Activated CD8-positive, alpha-beta memory T cell treated with anti-CD3 and anti-CD28 coated beads, Interleukin-2, amount 10 ng/mL, durations not matched to agents 7 days and 5 days (primary cell): ENCODE measurements around the gene HMCN2. TPM values are rescaled to one million over a fixed set of nuclear protein-coding genes. Genes with fewer than 3 reads are reported as not detected.

ENCODE experiments used
- ATAC-seq: fragments of 150-1000 bp; cut with Tn5 transposase; one replicate; pipeline ENCODE4 v1.10.0; 2021; ENCODE audit warnings: moderate library complexity
- CTCF ChIA-PET: fragments of 350-600 bp; sonication (Branson Sonifier 250); formaldehyde crosslinking; loops from one replicate; lab custom pipeline; 2021; ENCODE audit warnings: antibody characterized with exemption; lab: Charles Lee
- DNase-seq: peaks from one replicate; pipeline ENCODE4 v3.0.0-alpha.2; 2020
- H3K27ac Mint-ChIP-seq: one replicate; pipeline ENCODE4 v1.8.0; 2021; ENCODE audit warnings: mild to moderate bottlenecking, mixed read lengths
- H3K27me3 Mint-ChIP-seq: one replicate; pipeline ENCODE4 v1.8.0; 2021; ENCODE audit warnings: mixed read lengths
- H3K36me3 Mint-ChIP-seq: one replicate; pipeline ENCODE4 v1.8.0; 2021; ENCODE audit warnings: mild to moderate bottlenecking, mixed read lengths
- H3K4me1 Mint-ChIP-seq: one replicate; pipeline ENCODE4 v1.8.0; 2021; ENCODE audit warnings: mixed read lengths
- H3K4me3 Mint-ChIP-seq: one replicate; pipeline ENCODE4 v1.8.0; 2021; ENCODE audit warnings: mild to moderate bottlenecking, moderate library complexity, mixed read lengths
- H3K9me3 Mint-ChIP-seq: one replicate; pipeline ENCODE4 v1.8.0; 2022; ENCODE audit warnings: low read depth, mixed read lengths
- total RNA-seq, 2 experiments: library from RNA; stranded (reverse); gene quantifications; one replicate each; pipeline ENCODE4 v1.2.3, GENCODE V29; 2021

HMCN2 gene
- total RNA-seq, 2 experiments from 2014 or later = not detected

- no peak for ATAC-seq
- DNase-seq = no peak
- Mint-ChIP-seq H3K27me3 (no peaks in the 10 kb centered on the region), H3K4me3 (no peak overlapping the region), H3K27ac (no peak overlapping the region), H3K9me3 (no peaks in the 10 kb centered on the region), H3K36me3 (no peaks in the 10 kb centered on the region), H3K4me1 (no peaks in the 10 kb centered on the region)
- CTCF ChIA-PET = no interaction called here
Observed at GRCh38 chr9:130305381-130305780, 39.8 kb downstream of the HMCN2 start.

GRCh38 chr9:130306823-130307666 is 41.5 kb downstream of the HMCN2 start:
- CTCF ChIA-PET = no interaction called here
- Mint-ChIP-seq H3K27me3 (no peaks in the 10 kb centered on the region), H3K9me3 (no peaks in the 10 kb centered on the region), H3K27ac (no peak overlapping the region), H3K4me3 (no peak overlapping the region), H3K36me3 (no peaks in the 10 kb centered on the region), H3K4me1 (no peaks in the 10 kb centered on the region)
- ATAC-seq (no peak), DNase-seq (no peak)

GRCh38 chr9:130307667-130307943 is 42.0 kb downstream of the HMCN2 start:
- no peak overlapping the region for H3K4me3 Mint-ChIP-seq
- H3K4me1 Mint-ChIP-seq = no peaks in the 10 kb centered on the region
- H3K27ac Mint-ChIP-seq = no peak overlapping the region
- ATAC-seq (no peak), DNase-seq (no peak)
- H3K27me3 Mint-ChIP-seq = no peaks in the 10 kb centered on the region
- CTCF ChIA-PET = no interaction called here
- no peaks in the 10 kb centered on the region for H3K9me3 Mint-ChIP-seq
- H3K36me3 Mint-ChIP-seq = no peaks in the 10 kb centered on the region

- H3K9me3 Mint-ChIP-seq = no peaks in the 10 kb centered on the region
- no peaks in the 10 kb centered on the region for H3K27me3 Mint-ChIP-seq
- no peak overlapping the region for H3K4me3 Mint-ChIP-seq
- CTCF ChIA-PET = no interaction called here
- no peak for ATAC-seq
- no peaks in the 10 kb centered on the region for H3K4me1 Mint-ChIP-seq
- H3K36me3 Mint-ChIP-seq = no peaks in the 10 kb centered on the region
- H3K27ac Mint-ChIP-seq = no peak overlapping the region
- DNase-seq = no peak
Observed at GRCh38 chr9:130308081-130308571, 42.6 kb downstream of the HMCN2 start.

GRCh38 chr9:130309689-130310455 is 44.3 kb downstream of the HMCN2 start:
- Mint-ChIP-seq H3K9me3 (no peaks in the 10 kb centered on the region), H3K36me3 (no peaks in the 10 kb centered on the region), H3K27me3 (no peaks in the 10 kb centered on the region), H3K4me1 (no peaks in the 10 kb centered on the region), H3K27ac (no peak overlapping the region), H3K4me3 (no peak overlapping the region)
- ATAC-seq = no peak
- CTCF ChIA-PET = no interaction called here
- DNase-seq = no peak

- Mint-ChIP-seq H3K4me3 (no peak overlapping the region), H3K36me3 (no peaks in the 10 kb centered on the region), H3K9me3 (no peaks in the 10 kb centered on the region), H3K27me3 (no peaks in the 10 kb centered on the region), H3K4me1 (no peaks in the 10 kb centered on the region), H3K27ac (no peak overlapping the region)
- CTCF ChIA-PET = no interaction called here
- no peak for ATAC-seq
- DNase-seq = no peak
Observed at GRCh38 chr9:130310456-130310855, 44.9 kb downstream of the HMCN2 start.

- Mint-ChIP-seq H3K4me1 (no peaks in the 10 kb centered on the region), H3K36me3 (no peaks in the 10 kb centered on the region), H3K4me3 (no peak overlapping the region), H3K27ac (no peak overlapping the region), H3K9me3 (no peaks in the 10 kb centered on the region), H3K27me3 (no peaks in the 10 kb centered on the region)
- DNase-seq (no peak), ATAC-seq (no peak)
- CTCF ChIA-PET = no interaction called here
Observed at GRCh38 chr9:130311003-130311402, 45.4 kb downstream of the HMCN2 start.

GRCh38 chr9:130311408-130312140 is 46.0 kb downstream of the HMCN2 start:
- ATAC-seq (no peak), DNase-seq (no peak)
- no peak overlapping the region for H3K4me3 Mint-ChIP-seq
- H3K4me1 Mint-ChIP-seq = no peaks in the 10 kb centered on the region
- H3K27me3 Mint-ChIP-seq = no peaks in the 10 kb centered on the region
- no peaks in the 10 kb centered on the region for H3K36me3 Mint-ChIP-seq
- H3K9me3 Mint-ChIP-seq = no peaks in the 10 kb centered on the region
- H3K27ac Mint-ChIP-seq = no peak overlapping the region
- CTCF ChIA-PET = no interaction called here

- Mint-ChIP-seq H3K27me3 (peaks cover 5% of the 10 kb centered on the region), H3K9me3 (no peaks in the 10 kb centered on the region), H3K27ac (no peak overlapping the region), H3K4me3 (no peak overlapping the region), H3K36me3 (no peaks in the 10 kb centered on the region), H3K4me1 (no peaks in the 10 kb centered on the region)
- CTCF ChIA-PET = interaction anchor here (0.7 kb wide), 1 partner anchor 203 kb away, joined by 3 read pairs; no protein-coding TSS in a partner anchor
- ATAC-seq = no peak
- no peak for DNase-seq
Observed at GRCh38 chr9:130313103-130313858, 47.7 kb downstream of the HMCN2 start.

GRCh38 chr9:130315446-130316226 is 50.1 kb downstream of the HMCN2 start:
- DNase-seq (no peak), ATAC-seq (no peak)
- CTCF ChIA-PET = interaction anchor here (1.4 kb wide), 1 partner anchor 10 kb away, joined by 3 read pairs; no protein-coding TSS in a partner anchor
- no peak overlapping the region for H3K27ac Mint-ChIP-seq
- no peaks in the 10 kb centered on the region for H3K4me1 Mint-ChIP-seq
- H3K36me3 Mint-ChIP-seq = no peaks in the 10 kb centered on the region
- peaks cover 5% of the 10 kb centered on the region for H3K27me3 Mint-ChIP-seq
- H3K4me3 Mint-ChIP-seq = no peak overlapping the region
- no peaks in the 10 kb centered on the region for H3K9me3 Mint-ChIP-seq

- no peaks in the 10 kb centered on the region for H3K9me3 Mint-ChIP-seq
- CTCF ChIA-PET = no interaction called here
Observed at GRCh38 chr9:130316430-130316829, 50.9 kb downstream of the HMCN2 start.

GRCh38 chr9:130319300-130319699 is 53.7 kb downstream of the HMCN2 start:
- Mint-ChIP-seq H3K4me3 (no peak overlapping the region), H3K4me1 (no peaks in the 10 kb centered on the region), H3K27me3 (peaks cover 15% of the 10 kb centered on the region), H3K9me3 (no peaks in the 10 kb centered on the region), H3K36me3 (no peaks in the 10 kb centered on the region), H3K27ac (no peak overlapping the region)
- ATAC-seq = no peak
- no peak for DNase-seq
- CTCF ChIA-PET = no interaction called here

More at GRCh38 chr9:130316430-130316829, 50.9 kb downstream of the HMCN2 start:
- Mint-ChIP-seq H3K4me3 (no peak overlapping the region), H3K4me1 (no peaks in the 10 kb centered on the region), H3K36me3 (no peaks in the 10 kb centered on the region), H3K27me3 (peaks cover 7% of the 10 kb centered on the region), H3K27ac (no peak overlapping the region)
- DNase-seq (no peak), ATAC-seq (no peak)
